GM18498 (cell line): Measurements from ENCODE around the gene CACHD1.
"Not testable (repeated sequence)": the region's sequence is repeated elsewhere in the genome, so short reads cannot be mapped to it uniquely, and the experiment has no call there.

ENCODE experiments used
- ATAC-seq: cut with Tn5 transposase; IDR thresholded peaks from one replicate; pipeline ENCODE4 v1.9.1; 2021; ENCODE audit warnings: mild to moderate bottlenecking, moderate library complexity; ENCODE audit not compliant: unreplicated experiment

The CACHD1 gene

DNA sequence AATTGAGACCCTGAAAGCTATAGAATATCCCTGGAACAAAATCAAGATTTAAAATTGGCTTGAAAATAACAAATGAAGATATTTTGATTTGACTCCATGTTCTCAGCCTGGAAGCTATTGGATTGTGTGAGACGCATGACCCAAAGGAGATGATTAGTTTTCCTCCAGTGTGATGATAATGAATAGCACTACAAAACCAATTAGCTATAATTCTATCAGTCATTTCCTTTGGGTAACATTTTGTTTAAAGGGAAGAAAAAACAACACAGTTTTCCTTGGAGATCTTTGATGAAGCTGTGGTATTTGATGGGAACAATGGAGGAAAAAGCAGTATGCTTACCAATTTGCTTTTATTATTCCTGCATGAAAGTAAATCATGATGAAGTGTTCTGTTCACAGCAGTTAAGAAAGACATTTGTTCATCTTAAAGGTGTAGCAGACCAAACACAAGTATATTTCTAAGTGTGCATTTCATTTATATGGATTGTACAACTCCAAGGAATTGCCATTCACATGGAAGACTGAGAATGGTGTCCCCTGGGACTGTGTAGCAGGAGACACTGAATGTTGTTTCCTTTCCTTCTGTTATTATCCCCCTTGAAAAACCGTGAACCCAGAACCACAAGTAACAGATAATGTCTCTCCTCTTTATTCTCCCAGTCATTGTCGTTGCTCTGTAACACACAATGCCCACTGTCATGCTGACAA, 111.4 kb downstream of the CACHD1 start:
- no peak for ATAC-seq

DNA sequence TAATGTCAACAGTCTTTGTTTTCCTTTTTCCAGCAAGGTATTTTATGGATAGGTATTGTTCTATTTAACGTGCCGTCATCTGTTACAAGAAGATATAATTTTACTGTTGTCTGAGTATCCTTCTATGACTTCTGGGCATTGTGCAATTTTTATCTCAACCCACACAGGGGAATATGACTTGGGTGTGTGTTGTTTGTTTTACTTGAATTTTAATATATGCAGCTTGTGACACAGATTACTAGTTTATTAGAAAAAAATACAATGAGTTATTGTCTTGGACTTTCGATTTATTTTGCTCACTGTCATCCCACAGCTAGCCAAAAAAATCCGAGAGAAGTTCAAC, 111.9 kb downstream of the CACHD1 start:
- no peak for ATAC-seq

DNA sequence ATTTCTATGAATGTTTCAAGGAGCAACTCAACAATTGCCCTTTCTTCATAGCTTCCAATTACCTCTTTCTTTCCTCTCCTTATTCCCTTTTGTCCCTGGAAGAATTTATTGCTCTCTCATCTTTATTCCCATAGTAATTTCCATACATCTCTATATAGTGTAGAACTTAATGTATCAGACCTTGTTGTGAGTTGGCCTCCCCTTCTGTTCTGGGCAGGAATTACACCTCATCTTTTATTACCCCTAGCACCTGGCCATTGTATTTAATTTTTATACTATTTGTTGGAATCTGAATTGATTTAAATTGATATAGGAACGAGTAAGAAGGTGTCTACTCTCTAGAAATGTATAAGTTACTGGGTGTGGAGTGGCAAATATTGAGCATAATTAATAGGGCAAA, 114.5 kb downstream of the CACHD1 start:
- ATAC-seq, result no peak

DNA sequence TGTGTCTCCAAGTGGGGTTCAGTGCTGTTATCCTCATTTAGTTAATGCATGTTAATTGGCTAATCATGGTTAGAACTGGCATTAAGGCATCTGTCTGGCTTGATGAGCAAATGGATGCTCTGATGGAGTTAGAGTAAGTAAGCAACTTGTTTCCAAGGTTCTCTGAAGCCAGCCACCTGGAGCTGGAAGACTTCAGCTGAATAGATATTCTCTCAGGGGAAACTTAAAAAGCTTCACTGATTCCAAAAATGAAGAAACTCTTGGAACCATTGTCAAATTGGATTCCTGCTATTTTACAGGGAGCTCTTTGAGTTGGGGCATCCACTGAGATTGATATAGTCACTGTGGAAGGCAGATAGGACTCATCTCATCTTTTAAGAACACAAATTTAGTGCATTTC, 118.9 kb downstream of the CACHD1 start:
- no peak for ATAC-seq

DNA sequence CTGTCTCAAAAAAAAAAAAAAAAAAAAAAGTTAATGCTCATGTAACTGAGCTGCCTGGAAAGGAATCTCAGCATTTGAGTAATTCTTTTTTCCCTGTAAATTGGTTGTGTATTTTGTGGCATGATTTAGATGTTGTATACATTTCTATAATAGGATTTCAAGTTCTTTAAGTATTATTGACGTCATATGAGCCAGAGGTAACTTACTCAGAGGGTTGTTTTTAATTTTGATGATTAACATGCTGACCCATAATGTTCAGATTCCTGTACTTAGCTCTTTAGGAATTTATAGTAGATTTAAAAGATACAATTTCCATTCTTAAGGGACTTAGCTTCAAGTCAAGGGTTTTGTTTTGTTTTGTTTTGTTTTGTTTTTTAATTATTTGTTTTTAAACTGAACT, 120.4 kb downstream of the CACHD1 start:
- ATAC-seq, result no peak

DNA sequence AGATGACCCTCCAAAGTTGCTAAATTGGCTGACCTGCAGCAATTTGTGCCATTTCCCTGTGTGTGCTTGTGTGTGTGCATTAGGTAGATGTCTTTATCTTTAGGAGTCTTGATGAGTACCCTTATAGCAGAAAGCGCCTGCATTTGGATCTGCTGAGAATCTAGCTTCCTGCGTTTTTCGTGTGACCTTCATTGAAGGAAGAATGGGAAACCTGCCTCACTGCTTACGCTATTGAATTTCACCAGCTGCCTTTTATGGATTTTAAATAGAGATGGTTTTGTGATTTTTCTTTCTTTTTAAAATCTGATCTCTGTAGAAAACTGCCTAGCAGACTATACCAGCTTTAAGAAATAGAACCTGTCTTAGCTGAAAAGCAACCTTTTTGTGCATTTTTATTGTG, 124.5 kb downstream of the CACHD1 start:
- no peak for ATAC-seq

DNA sequence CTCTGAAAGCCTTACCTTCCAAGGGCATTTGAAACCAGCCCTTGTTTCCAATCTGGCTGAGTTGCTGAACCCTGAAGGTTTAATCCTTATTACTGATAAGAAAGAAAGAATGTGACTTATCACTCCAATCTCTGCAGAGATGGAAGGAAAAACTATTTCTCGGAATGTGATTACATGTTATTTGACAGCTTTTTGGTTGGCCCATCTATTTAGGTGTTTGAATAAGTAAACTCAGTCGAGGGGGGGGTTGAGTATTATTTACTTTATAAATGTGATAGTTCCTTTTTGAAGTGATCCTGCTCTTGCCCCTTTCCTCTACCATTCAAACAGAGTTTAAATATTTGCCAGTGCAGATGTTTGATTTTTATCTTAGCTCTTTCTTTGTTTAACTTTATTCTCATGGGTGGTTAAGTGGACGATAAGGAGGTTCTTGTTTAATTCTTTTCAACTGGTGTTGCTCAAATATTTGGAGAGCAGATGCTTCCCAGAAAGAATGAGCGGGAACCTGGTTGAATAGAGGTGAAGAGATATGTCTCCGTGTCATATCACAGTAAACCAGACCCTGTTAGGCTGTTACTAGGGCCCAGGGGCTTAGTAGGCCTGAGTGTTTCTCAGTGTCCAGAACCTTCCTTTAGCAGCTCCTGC, 126.1 kb downstream of the CACHD1 start:
- ATAC-seq, result no peak

DNA sequence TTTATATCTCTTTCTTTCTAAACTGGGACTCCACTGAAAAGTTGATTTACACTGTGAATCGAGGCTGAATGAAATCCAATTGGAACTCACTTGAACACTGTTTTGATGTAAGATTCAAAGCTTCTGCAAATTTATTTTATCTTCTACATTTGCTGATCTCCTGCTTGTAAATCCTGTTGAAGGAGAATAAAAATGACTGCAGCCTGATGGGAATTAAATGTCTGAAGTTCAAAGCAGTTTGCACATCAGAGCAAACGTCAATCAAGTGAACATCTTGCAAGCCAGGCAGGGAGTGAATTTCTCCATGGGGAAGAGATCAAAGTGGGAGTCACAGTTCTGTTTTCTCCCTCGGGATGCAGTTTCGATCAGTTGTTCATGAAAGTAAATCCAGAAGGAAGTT, 127.2 kb downstream of the CACHD1 start:
- no peak for ATAC-seq

DNA sequence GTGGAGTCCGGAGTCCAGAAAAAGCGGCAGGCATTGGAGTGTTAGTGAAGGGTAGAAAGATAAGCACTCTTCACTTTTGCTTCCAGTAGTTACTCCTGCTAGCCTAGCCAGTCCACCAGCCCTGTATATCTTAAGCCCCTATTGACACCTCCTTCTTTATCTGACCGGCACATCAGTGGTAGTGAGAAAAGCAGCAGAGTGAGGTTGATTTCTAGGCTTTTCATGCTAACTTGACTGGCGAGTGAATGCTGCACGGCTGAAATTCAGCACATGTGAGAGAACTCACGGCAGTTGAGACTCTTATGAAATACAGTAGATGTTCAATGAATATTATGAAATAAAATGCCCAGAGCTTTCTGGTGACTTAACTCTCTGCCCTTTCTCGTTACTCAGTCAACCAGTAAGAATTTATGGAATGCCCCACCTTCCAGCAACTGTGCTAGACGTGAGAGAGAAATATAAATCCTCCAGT, 128.2 kb downstream of the CACHD1 start:
- no peak for ATAC-seq

DNA sequence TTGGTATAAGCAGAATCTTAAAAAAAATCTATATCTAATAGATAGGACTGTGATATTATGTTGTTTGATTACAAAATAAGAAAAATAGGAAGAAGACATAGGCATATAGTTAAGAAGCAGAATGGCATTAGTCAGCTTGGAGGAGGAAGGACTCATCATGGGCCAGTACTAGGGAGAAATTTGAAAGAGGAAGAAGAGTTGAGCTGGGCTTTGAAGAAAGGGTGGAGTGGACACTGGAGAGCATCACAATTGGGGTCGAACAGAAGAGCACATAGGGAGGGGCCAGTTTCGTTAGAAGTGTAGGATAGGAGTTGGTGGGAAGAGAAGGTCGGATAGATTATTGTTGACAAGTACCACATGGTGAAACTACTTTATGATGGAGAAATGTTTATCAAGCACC, 129.3 kb downstream of the CACHD1 start:
- ATAC-seq, result no peak

DNA sequence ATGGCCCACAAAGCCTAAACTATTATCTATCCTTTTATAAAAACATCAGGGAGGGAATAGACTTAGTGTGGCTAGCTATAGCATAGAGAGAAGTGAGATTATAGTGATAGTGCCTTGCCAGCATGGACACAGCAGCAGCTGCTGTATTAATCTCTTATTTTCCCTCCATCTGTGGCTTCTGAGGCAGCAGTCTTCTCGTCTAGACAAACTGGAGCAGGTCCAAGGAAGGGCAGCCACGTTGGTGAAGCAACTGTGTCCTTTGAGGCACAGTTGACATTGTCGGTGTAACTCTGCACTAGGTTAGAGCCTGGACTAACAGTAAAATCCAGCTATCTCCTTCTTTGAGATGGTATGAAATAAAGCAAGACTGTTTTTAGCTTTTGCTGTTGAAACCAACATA, 131.3 kb downstream of the CACHD1 start:
- no peak for ATAC-seq

DNA sequence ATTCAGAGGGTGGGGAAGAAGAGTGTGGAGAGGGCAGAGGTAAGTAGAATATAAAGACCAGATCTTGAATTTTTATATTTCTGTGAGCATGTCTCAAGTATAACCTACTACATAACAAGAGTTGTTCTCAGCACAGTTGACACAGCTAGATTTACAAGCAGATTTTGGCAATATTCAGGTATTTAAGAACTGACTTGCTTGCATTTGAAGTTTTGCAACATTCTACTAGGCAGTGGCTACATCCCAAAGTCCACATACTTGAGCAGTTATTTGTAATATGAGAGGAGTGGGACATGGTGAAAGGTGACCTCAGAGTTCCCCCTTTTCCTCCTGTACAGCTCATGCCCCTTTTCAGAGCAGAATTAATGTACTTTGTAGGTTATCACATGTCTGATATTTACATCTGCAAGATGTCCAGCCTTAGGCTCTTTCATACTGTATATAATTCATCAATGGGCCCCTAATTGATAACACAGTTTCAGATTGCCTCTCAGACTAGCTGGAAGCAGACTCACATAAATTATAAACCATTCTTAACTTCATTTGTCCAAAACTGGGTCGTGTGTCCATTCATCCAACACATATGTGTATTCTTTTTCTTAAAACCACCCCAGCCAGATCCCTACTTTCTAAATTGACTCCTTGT, 138.2 kb downstream of the CACHD1 start:
- no peak for ATAC-seq

DNA sequence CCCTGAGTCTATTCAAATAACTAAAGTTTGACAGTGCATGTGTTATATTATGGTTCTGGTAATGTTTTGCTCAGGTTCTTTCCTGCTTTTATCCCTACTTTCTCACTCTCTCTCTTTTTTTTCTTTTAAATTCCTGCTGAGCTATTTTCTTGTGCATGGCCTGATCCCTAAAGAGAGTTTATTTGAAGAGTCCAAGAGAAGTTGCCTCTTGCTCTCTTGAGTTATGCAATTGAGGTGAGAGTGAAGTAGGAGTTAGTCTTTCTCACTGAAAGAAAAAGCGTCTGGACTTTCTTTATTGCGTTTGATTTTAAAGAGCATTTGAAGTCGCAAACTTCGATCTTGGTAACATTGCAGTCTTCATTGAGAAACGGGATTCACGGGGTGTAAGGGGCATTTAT, 138.7 kb downstream of the CACHD1 start:
- ATAC-seq, result no peak

DNA sequence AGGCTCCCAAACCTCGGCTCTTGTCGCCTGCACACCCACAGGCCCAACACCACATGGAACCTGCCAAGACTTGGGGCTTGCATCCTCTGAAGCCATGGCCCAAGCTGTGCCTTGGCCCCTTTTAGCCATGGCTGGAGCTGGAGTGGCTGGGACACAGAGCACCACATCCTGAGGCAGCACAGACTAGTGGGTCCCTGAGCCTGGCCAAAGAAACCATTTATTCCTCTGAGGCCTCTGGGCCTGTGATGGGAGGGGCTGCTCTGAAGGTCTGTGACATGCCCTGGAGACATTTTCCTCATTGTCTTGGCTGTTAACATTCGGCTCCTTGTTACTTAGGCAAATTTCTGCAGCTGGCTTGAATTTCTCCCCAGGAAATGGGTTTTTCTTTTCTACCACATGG, 141.0 kb downstream of the CACHD1 start:
- not testable (repeated sequence) for ATAC-seq

DNA sequence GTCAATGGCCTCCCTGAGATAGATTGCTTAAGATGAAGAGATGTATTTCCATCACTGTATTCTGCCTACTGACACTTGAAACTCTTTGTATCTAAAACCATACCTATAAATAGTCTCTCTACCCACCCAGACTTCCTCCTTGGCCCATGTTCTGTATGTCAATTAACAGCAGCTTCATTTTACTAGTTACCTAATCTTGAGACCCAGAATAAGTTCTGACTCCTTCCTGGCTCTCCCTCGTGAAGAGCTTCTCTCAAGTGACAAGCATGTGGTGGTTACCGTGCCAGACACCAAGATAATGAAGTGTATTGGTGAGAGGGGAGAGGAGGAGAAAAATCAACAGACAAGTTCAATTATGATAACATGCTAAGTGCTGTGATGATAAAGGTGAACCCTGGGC, 146.1 kb downstream of the CACHD1 start:
- ATAC-seq, result no peak

DNA sequence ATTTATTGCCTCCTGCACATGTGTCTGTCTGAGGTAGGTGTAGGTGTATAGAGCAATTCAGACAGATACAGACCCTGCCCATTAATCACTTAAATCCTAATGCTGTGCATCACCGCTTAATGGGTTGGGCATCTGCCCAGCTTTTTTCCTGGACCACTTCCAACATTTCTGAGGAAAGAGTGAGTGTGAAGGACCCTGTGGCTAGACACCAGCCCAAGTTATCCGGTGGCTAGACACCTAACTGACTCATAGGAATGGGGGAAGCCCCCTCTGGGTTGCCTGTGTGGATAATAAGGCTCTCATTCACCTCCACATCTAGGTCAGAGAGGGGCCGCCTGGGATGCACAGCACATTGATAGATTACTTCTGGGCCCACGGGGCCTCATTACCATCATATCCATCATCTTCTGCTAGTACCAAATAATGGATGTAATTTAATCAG, 153.8 kb downstream of the CACHD1 start:
- ATAC-seq, result no peak

DNA sequence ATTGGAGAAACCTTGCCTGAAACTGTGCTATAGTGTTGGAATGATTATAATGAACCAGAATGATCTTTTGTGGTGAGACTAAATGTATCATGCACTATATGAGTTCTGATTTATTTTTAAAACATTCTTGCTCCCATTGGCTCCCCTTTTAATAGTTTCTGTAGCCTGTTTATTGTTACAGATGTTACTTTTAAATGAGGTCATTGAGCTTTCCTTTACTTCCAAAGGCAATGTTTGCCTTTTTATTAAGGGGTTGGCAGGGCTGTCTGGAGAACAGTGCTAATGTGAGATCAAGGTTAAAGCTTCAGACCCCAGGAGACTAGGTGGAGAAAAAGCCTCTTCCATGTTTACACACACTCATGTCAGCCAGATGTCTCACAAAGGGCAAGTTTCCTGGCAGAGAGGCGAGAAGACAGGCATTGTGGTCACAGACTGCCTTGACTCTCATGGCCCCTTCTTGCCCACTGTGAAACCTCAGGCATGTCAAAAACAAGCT, 154.3 kb downstream of the CACHD1 start:
- ATAC-seq, result no peak

DNA sequence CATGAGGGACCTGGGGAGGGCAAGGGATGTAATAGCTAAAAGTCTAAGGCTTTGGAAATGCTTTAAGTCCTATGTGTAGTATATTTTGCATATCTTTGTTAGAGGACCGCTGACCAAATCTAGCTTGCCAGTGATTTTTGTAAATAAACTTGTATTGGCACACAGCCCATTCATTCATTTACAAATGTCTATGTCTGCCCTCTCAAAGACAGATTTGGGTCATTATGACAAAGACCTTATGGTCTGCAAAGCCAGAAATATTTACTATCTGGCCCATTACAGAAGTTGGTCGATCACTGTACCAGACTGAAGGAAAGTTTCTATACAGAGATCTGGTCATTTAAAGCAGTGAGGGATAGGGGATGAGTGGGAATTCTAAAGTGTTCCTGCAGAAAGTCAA, 154.9 kb downstream of the CACHD1 start:
- ATAC-seq, result no peak

DNA sequence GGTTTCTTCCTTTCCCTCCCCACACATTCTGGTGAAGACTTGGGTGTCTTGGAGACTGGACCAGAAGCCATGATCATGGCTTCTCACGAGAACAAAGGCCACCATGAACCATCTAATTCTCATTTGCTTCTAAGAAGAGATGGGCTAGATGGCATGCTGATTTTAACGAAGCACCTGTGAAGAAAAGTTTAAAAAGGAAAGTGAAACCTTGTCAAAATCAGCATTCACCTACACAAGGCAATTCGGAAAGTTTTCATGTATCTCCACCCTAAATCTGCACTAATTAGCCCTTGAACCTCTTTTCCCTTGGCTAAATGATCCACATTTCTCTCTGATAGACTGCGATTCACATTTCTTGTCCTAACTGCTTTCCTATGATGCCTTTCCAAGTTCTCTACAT, 160.7 kb downstream of the CACHD1 start:
- no peak for ATAC-seq

DNA sequence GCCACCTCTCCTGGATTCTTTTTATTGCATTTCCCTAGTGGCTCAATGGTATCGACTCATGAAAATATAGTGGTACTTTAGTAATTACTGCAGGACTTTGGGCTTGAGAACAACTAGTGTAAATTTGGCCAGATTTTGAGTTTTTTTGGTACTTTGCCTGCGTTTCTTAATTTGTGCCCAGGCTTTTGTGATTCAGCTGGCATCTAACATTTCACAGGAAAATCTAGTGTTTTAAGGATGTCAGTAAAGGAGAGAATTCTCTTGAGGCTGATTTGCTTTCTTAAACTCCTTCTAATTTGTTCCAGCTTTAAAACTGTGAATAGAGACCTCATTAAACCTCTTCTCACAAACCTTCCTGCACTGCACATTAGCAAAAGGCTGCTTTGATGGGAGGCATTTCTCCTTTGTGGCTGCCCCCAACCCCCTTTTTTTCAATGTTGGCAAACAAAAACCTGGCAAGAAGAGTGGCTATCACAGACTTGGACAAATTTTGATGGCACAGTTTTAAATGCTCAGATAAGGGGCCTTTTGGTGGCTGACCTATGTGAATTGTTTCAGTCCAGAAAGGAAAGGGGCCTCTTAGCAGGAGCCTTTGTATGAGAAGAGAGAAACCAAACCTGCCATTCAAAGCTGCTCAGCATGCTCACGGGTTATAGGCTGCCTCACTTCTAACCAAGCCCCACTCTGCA, 161.6 kb downstream of the CACHD1 start:
- no peak for ATAC-seq

DNA sequence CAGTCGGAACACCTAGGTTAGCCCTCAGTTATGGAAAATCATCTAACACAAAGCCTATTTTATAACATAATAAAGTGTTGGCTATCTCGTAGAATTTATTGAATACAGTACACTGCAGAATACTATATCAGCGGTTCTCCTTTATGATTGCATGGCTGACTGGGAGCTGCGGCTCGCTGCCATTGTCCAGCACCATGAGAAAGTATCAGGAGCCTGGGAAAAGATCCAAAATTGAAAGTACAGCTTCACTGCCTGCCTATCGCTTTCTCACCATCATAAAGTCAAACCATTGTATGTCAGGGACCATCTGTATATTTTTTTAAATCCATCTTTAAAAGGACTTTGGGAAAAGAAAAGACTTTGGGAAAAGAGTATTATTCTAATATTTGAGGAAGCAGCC, 163.0 kb downstream of the CACHD1 start:
- no peak for ATAC-seq

DNA sequence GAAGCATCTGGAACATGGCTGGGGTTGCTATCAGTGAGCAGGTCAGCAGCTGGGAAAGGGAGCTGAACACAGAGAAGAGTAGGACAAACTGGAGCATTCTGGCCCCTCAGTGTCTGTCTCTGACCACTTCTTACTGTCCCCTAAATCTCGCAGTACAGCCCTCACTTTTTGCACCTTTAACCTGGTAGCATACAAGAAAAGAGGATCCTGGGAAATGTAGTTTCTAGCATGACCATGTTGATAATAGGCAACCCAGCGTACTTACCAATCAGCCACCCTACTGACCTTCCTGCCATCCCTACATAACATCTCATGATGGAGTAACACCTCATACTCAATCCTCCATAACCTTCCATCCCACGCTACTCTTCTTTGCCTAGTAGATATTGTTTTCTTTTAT, 175.8 kb downstream of the CACHD1 start:
- ATAC-seq, result no peak
